ENCODE measurements around the gene NCR3LG1.

Gene NCR3LG1

DNA sequence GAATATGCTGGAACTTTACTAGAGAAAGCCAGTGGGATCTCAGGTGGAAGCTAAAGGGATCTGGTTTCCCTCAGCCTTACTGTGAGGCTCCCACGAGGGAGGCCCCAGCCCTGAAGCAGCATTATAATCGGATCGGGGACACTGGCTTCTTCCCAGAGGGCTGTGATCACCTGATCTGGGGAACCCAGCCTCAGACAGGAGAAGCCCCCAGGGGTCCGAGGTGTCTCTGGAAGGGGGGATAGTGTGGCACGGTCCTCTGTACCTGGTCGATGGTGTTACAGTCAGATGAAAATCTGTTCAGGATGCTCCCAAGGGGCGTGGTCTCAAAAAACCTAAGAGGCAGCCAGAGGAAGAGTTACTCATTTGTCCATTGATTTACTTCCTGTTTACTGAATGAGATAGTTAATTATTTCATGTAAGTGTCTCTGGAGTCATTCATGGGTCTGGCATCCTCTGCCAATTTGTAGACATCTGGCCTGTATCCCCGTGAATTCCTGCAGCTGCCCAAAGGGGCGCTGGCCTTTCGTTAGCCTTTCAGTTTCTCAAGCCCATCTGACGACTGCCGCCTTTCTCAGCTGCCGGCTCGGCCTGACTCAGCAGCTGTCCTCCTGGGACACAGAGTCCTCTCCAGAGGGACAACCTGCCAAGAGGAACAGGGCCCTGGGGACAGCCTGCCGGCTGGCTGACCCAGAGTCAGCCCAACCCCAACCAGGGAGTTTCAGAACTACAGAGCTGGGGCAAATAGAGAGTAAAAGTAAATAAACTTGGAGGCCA, 53.8 kb downstream of the NCR3LG1 start:
- TF ChIP-seq GATA2 (IDR thresholded peaks at IDR 0.05; ENCODE audit: low read depth, low read length): no peak
- TF ChIP-seq GATA3 (IDR thresholded peaks at IDR 0.05; ENCODE audit: low read depth, low read length): no peak

DNA sequence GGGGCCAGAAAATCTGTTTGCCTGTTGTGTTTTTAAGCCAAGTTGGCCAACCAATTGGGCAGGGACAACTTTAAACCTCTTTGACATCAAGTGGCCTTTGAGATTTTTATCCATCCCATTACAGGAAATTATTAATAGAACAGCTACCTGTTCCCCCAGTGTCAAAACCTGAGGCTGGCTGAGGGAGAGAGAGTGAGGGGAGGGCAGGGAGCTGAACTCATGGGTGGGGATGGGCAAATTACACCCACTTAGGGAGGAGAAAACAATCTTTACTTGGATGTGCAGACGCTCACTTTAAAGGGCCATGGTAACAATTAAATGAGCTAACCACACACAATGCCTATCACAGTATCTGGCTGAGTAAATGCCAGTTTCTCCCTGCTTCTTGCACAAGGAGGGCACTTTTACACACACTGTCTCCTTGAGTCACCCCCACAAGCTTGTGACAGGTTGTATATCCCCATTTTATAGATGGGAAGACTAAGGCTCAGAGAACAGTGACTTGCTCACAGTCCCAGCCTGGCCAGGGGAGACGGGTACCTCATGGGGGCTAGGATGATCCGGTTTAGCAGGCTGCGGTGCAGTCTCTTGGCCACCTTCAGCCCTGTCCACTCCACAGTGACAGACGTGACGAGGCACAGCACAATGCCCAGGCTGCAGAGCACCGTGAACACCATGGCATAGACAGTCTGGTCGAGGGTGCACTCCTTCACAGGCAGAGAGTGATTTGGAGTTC, 54.6 kb downstream of the NCR3LG1 start:
- TF ChIP-seq GATA2 (IDR thresholded peaks at IDR 0.05; ENCODE audit: low read depth, low read length): no peak
- no peak for TF ChIP-seq GATA3 (IDR thresholded peaks at IDR 0.05; ENCODE audit: low read depth, low read length)

DNA sequence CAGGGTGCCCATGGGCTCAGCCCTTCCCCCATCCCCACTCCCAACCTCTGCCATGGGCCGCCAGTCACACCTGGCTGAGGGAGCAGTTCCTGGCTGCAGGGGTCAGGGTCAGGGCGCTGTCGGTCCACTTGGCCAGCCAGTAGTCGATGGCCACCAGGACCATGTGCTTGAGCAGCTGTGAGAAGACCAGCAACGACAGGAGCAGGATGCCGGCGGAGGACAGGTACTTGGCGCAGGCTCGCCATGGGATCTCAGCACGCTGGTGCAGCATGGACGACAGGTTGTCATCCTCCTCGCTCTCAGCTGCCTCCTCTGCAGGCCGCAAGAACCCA, 55.2 kb downstream of the NCR3LG1 start:
- TF ChIP-seq GATA2 (IDR thresholded peaks at IDR 0.05; ENCODE audit: low read depth, low read length) (no peak), GATA3 (IDR thresholded peaks at IDR 0.05; ENCODE audit: low read depth, low read length) (no peak)

- TF ChIP-seq GATA3 (IDR thresholded peaks at IDR 0.05; ENCODE audit: low read depth, low read length) (no peak), GATA2 (IDR thresholded peaks at IDR 0.05; ENCODE audit: low read depth, low read length) (no peak)
These were observed 56.0 kb downstream of the NCR3LG1 start for GRCh38 chr11:17407575-17407974.

DNA sequence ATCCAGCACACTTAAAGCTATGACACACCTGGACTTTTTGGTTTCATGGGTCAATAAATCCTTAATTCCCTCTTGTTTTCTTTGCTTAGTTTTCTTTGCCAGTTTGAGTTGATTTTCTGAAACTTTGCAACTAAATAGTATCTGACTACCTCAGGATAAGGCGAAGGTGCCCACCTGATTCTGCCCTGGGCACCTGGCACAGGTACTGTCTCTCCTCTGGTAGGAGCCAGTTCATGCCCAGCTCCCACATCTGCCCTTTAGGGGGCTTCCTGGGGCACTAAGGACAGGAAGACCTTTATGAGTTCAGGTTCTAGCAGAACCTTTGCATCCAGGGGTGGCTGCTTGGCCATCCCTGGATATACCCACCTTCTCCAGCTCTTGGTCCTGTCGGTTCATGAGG, 56.4 kb downstream of the NCR3LG1 start:
- no peak for TF ChIP-seq GATA2 (IDR thresholded peaks at IDR 0.05; ENCODE audit: low read depth, low read length)
- TF ChIP-seq GATA3 (IDR thresholded peaks at IDR 0.05; ENCODE audit: low read depth, low read length): no peak

- TF ChIP-seq GATA2 (IDR thresholded peaks at IDR 0.05; ENCODE audit: low read depth, low read length) (no peak), GATA3 (IDR thresholded peaks at IDR 0.05; ENCODE audit: low read depth, low read length) (no peak)
These were observed 57.0 kb downstream of the NCR3LG1 start for GRCh38 chr11:17408641-17409040.

- TF ChIP-seq GATA3 (IDR thresholded peaks at IDR 0.05; ENCODE audit: low read depth, low read length) (no peak), GATA2 (IDR thresholded peaks at IDR 0.05; ENCODE audit: low read depth, low read length) (no peak)
These were observed 59.2 kb downstream of the NCR3LG1 start for GRCh38 chr11:17410606-17411379.

DNA sequence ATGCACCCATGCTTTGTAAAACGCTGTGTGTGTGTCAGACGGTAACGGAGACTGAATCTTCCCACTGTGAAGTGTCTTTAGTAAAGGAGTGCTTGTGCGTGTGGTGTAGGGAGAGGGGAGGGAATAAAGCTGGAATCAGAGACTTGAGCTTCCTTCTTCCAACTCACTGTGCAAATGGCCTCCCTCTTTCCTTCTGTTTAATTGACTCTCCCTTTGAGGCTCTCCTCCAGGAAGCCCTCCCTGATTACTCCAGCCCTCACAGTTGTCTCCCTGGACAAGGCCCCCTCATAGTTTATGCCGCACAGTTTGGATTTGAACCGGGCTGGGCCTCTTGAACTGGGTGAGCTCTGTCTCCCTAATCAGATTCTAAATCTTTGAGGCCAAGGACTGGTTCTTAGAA, 59.8 kb downstream of the NCR3LG1 start:
- TF ChIP-seq GATA2 (IDR thresholded peaks at IDR 0.05; ENCODE audit: low read depth, low read length) (no peak), GATA3 (IDR thresholded peaks at IDR 0.05; ENCODE audit: low read depth, low read length) (no peak)

- no peak for TF ChIP-seq GATA2 (IDR thresholded peaks at IDR 0.05; ENCODE audit: low read depth, low read length)
- no peak for TF ChIP-seq GATA3 (IDR thresholded peaks at IDR 0.05; ENCODE audit: low read depth, low read length)
These were observed 61.0 kb downstream of the NCR3LG1 start for GRCh38 chr11:17412488-17413180.

DNA sequence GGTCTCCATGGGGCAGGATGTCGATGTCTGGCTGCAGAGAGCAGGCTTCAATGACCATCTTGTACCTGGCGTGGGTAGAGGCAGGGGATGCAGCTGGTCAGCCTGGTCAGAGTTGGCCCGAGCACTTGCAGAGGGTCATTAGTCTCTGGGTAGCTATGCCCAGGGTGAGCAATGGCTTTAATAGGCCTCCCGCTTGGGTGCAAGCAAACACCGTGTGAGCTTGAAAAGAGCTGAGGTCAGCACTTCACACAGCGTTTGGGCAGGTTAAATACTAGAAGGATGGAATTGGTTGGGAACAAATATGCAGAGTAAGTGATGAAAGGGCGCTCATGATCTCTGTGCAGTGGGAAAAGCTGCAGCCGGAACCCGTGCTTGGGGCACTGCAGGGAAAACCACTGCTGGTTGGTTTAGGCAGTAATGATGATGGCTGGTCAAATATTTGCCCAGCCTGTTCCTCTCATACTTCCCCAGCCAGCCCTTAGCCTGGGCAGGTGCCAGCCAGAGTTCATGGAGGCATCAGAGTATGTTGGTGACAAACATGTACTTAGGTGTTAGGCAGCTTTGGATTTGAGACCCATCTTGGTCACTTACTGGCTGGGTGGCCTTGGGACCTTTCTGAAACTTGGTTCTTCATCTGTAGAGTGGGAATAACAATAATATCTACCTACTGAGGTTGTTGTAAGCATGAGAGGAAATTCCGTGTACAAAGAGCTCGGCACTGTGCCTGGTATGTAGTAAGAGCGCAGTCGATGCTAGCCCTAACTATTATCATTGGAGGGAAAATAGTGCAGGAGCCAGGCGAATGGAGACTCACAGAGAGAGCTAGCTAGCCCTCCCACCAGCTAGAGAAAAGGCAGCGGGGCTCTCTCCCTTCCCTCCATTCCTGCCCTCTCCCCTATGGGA, 62.1 kb downstream of the NCR3LG1 start:
- no peak for TF ChIP-seq GATA2 (IDR thresholded peaks at IDR 0.05; ENCODE audit: low read depth, low read length)
- no peak for TF ChIP-seq GATA3 (IDR thresholded peaks at IDR 0.05; ENCODE audit: low read depth, low read length)

- TF ChIP-seq GATA3 (IDR thresholded peaks at IDR 0.05; ENCODE audit: low read depth, low read length) (no peak), GATA2 (IDR thresholded peaks at IDR 0.05; ENCODE audit: low read depth, low read length) (no peak)
These were observed 62.7 kb downstream of the NCR3LG1 start for GRCh38 chr11:17414317-17414737.

GRCh38 chr11:17414992-17415391, 63.4 kb downstream of the NCR3LG1 start:
- TF ChIP-seq GATA2 (IDR thresholded peaks at IDR 0.05; ENCODE audit: low read depth, low read length): no peak
- TF ChIP-seq GATA3 (IDR thresholded peaks at IDR 0.05; ENCODE audit: low read depth, low read length): no peak

GRCh38 chr11:17415523-17416104, 64.0 kb downstream of the NCR3LG1 start:
- TF ChIP-seq GATA2 (IDR thresholded peaks at IDR 0.05; ENCODE audit: low read depth, low read length): no peak
- no peak for TF ChIP-seq GATA3 (IDR thresholded peaks at IDR 0.05; ENCODE audit: low read depth, low read length)

Data from SH-SY5Y (cell line).